H1 (cell line): ENCODE measurements around the gene NUP188. TPM values are rescaled to one million over a fixed set of nuclear protein-coding genes. Genes with fewer than 3 reads are reported as not detected.

Source experiments
- CTCF ChIA-PET: fragments of 300-600 bp; sonication (Branson Sonifier 250); formaldehyde crosslinking; loops from one replicate; lab custom pipeline; 2021; ENCODE audit not compliant: partially characterized antibody; lab: Charles Lee
- POLR2A ChIA-PET: fragments of 300-600 bp; sonication (Branson Sonifier 250); formaldehyde crosslinking; loops from one replicate; lab custom pipeline; 2021; ENCODE audit warnings: inconsistent platforms; ENCODE audit not compliant: partially characterized antibody; lab: Charles Lee
- DNase-seq, 2 experiments: peaks; one replicate each; pipeline versions ENCODE4 v3.0.0 to v3.0.0-alpha.2; 2010 to 2022; ENCODE audit warnings: low spot score in 2 of 2, low read depth in 1 of 2, mixed read lengths in 1 of 2
- FAIRE-seq: peaks from 2 replicates; lab custom pipeline; 2011; peaks lifted over from hg19 to GRCh38; lab: Jason Lieb, UNC
- H2AFZ ChIP-seq: 2 replicates; pipeline ENCODE4 v1.8.1; 2012; ENCODE audit warnings: low read length, inconsistent platforms
- H2AK5ac ChIP-seq: 2 replicates; pipeline ENCODE4 v1.6.1; 2013; ENCODE audit warnings: low read depth, low read length
- H2BK120ac ChIP-seq: replicated peaks from 2 replicates; pipeline ENCODE3; 2013; ENCODE audit warnings: low read depth, low read length, inconsistent platforms
- H2BK12ac ChIP-seq: 2 replicates; pipeline ENCODE4 v1.6.1; 2013; ENCODE audit warnings: low read depth, low read length
- H2BK15ac ChIP-seq: 2 replicates; pipeline ENCODE4 v1.6.1; 2013; ENCODE audit warnings: low read length
- H2BK20ac ChIP-seq: 2 replicates; pipeline ENCODE4 v1.6.1; 2013; ENCODE audit warnings: low read length
- H2BK5ac ChIP-seq: 2 replicates; pipeline ENCODE4 v1.6.1; 2013; ENCODE audit warnings: low read depth, low read length
- H3K14ac ChIP-seq: 2 replicates; pipeline ENCODE4 v1.6.1; 2013; ENCODE audit warnings: inconsistent platforms; ENCODE audit not compliant: insufficient read length
- H3K18ac ChIP-seq: 2 replicates; pipeline ENCODE4 v1.6.1; 2013; ENCODE audit warnings: low read length; ENCODE audit errors: extremely low read depth
- H3K23ac ChIP-seq: 2 replicates; pipeline ENCODE4 v1.6.1; 2013; ENCODE audit warnings: inconsistent platforms; ENCODE audit not compliant: insufficient read length
- H3K23me2 ChIP-seq: 2 replicates; pipeline ENCODE4 v1.6.1; 2013; ENCODE audit warnings: low read depth, low read length
- H3K27ac ChIP-seq: 2 replicates; pipeline ENCODE4 v1.6.1; 2011; ENCODE audit warnings: low read depth, low read length, inconsistent platforms
- H3K27me3 ChIP-seq, 4 experiments: replicated peaks in 1 of 4; 1 replicate in 1 of 4; 2 replicates in 3 of 4; pipeline versions ENCODE4 v1.6.1 to v1.8.1; 2011 to 2013; ENCODE audit warnings: low read length in 3 of 4, mild to moderate bottlenecking in 3 of 4, inconsistent platforms in 2 of 4, mixed read lengths in 2 of 4, moderate library complexity in 1 of 4; ENCODE audit not compliant: control insufficient read depth in 3 of 4, insufficient read depth in 3 of 4; ENCODE audit errors: extremely low read depth in 1 of 4
- H3K36me3 ChIP-seq, 4 experiments: 2 replicates each; pipeline versions ENCODE4 v1.6.1 to v1.8.1; 2011 to 2013; ENCODE audit warnings: mild to moderate bottlenecking in 4 of 4, low read length in 3 of 4, moderate library complexity in 2 of 4, control low read depth in 1 of 4, inconsistent platforms in 1 of 4; ENCODE audit not compliant: insufficient read depth in 4 of 4, control insufficient read depth in 2 of 4
- H3K4ac ChIP-seq: replicated peaks from 2 replicates; pipeline ENCODE3; 2013; ENCODE audit warnings: low read length, low read depth, mixed read lengths, inconsistent platforms; ENCODE audit not compliant: insufficient read length
- H3K4me1 ChIP-seq, 4 experiments: replicated peaks in 1 of 4; 1 replicate in 1 of 4; 2 replicates in 3 of 4; pipeline versions ENCODE4 v1.6.1 to v1.8.1; 2011 to 2013; ENCODE audit warnings: low read length in 3 of 4, inconsistent platforms in 2 of 4, mixed read lengths in 1 of 4; ENCODE audit not compliant: insufficient read depth in 4 of 4, control insufficient read depth in 3 of 4
- H3K4me2 ChIP-seq, 2 experiments: 2 replicates each; pipeline versions ENCODE4 v1.6.1 to v1.8.1; 2011 to 2013; ENCODE audit warnings: low read depth in 2 of 2, low read length in 2 of 2, control low read depth in 1 of 2, inconsistent platforms in 1 of 2, mild to moderate bottlenecking in 1 of 2; ENCODE audit not compliant: insufficient read depth in 1 of 2
- H3K4me3 ChIP-seq, 4 experiments: fragments of 200-600, 300-600 bp in 1 of 4; sonication (generic), shearing (Covaris generic), sonication (Bioruptor Twin) in 1 of 4; 2 replicates each; pipeline versions ENCODE4 v1.5.1 to v1.8.1; 2011 to 2016; ENCODE audit warnings: low read length in 4 of 4, low read depth in 3 of 4, control low read depth in 2 of 4, inconsistent platforms in 2 of 4, mild to moderate bottlenecking in 2 of 4, mixed read lengths in 1 of 4, moderate library complexity in 1 of 4; ENCODE audit not compliant: insufficient read depth in 2 of 4; ENCODE audit errors: extremely low read depth in 1 of 4
- H3K56ac ChIP-seq: replicated peaks from 2 replicates; pipeline ENCODE3; 2013; ENCODE audit warnings: low read depth, mild to moderate bottlenecking, mixed read lengths, low read length, inconsistent platforms; ENCODE audit not compliant: insufficient read length
- H3K79me1 ChIP-seq: 2 replicates; pipeline ENCODE4 v1.6.1; 2013; ENCODE audit warnings: low read depth, low read length, control low read depth
- H3K79me2 ChIP-seq, 2 experiments: 2 replicates each; pipeline versions ENCODE4 v1.6.1 to v1.8.1; 2012 to 2013; ENCODE audit warnings: low read length in 2 of 2, mild to moderate bottlenecking in 2 of 2, inconsistent platforms in 1 of 2; ENCODE audit not compliant: insufficient read depth in 2 of 2, control insufficient read depth in 1 of 2
- H3K9ac ChIP-seq, 4 experiments: replicated peaks in 1 of 4; 1 replicate in 1 of 4; 2 replicates in 3 of 4; pipeline versions ENCODE4 v1.6.1 to v1.8.1; 2011 to 2013; ENCODE audit warnings: low read depth in 3 of 4, low read length in 3 of 4, control low read depth in 2 of 4, mild to moderate bottlenecking in 2 of 4, moderate library complexity in 2 of 4, inconsistent platforms in 1 of 4; ENCODE audit errors: extremely low read depth in 1 of 4
- H3K9me3 ChIP-seq, 2 experiments: 2 replicates each; pipeline versions ENCODE4 v1.6.1 to v1.8.1; 2012 to 2013; ENCODE audit warnings: mild to moderate bottlenecking in 2 of 2, moderate library complexity in 2 of 2, control low read depth in 1 of 2, inconsistent platforms in 1 of 2, low read depth in 1 of 2, low read length in 1 of 2, mixed read lengths in 1 of 2; ENCODE audit not compliant: insufficient read depth in 2 of 2
- H4K20me1 ChIP-seq, 2 experiments: replicated peaks in 1 of 2; 2 replicates each; pipeline versions ENCODE3 to v1.8.1; 2011 to 2013; ENCODE audit warnings: inconsistent platforms in 2 of 2, low read length in 2 of 2, mild to moderate bottlenecking in 1 of 2; ENCODE audit not compliant: insufficient read depth in 2 of 2, control insufficient read depth in 1 of 2
- H4K5ac ChIP-seq: 2 replicates; pipeline ENCODE4 v1.6.1; 2013; ENCODE audit warnings: low read length, low read depth, mixed read lengths, inconsistent platforms; ENCODE audit not compliant: insufficient read length
- H4K8ac ChIP-seq: 2 replicates; pipeline ENCODE4 v1.8.0; 2013; ENCODE audit warnings: mild to moderate bottlenecking, moderate library complexity, low read length, inconsistent platforms; ENCODE audit not compliant: insufficient read depth; ENCODE audit errors: extremely low read depth
- H4K91ac ChIP-seq: replicated peaks from 2 replicates; pipeline ENCODE3; 2013; ENCODE audit warnings: low read length, mixed read lengths, inconsistent platforms; ENCODE audit not compliant: insufficient read length
- CHD1 ChIP-seq: IDR thresholded peaks from 2 replicates; pipeline ENCODE4 v1.6.1; 2012; ENCODE audit warnings: low read depth, low read length, improper control_type of control experiment
- EGR1 ChIP-seq: IDR thresholded peaks from 2 replicates; pipeline ENCODE4 v1.6.1; 2011; ENCODE audit warnings: low read depth, low read length, borderline replicate concordance
- KDM4A ChIP-seq: IDR thresholded peaks from one replicate; pipeline ENCODE4 v1.7.1; 2012; ENCODE audit warnings: low read depth, mild to moderate bottlenecking, moderate library complexity, low read length, inconsistent platforms; ENCODE audit not compliant: severe bottlenecking
- RAD21 ChIP-seq, 2 experiments: IDR thresholded peaks in 1 of 2; conservative IDR thresholded peaks in 1 of 2; 2 replicates each; pipeline ENCODE4 v1.6.1; 2011; ENCODE audit warnings: low read depth in 2 of 2, low read length in 2 of 2, improper control_type of control experiment in 1 of 2, inconsistent platforms in 1 of 2, mild to moderate bottlenecking in 1 of 2, moderate library complexity in 1 of 2
- RFX5 ChIP-seq: IDR thresholded peaks from 2 replicates; pipeline ENCODE4 v1.6.1; 2011; ENCODE audit warnings: low read depth, low read length, improper control_type of control experiment, borderline replicate concordance
- SP2 ChIP-seq: IDR thresholded peaks from 2 replicates; pipeline ENCODE4 v1.6.1; 2012; ENCODE audit warnings: mild to moderate bottlenecking, low read length, inconsistent platforms
- SP4 ChIP-seq: IDR thresholded peaks from 2 replicates; pipeline ENCODE4 v1.6.1; 2012; ENCODE audit warnings: low read length, inconsistent platforms
- SRF ChIP-seq: IDR thresholded peaks from 2 replicates; pipeline ENCODE4 v1.6.1; 2011; ENCODE audit warnings: mild to moderate bottlenecking, low read depth, low read length, moderate library complexity
- SUZ12 ChIP-seq: fragments of 200-600 bp; sonication (generic); IDR thresholded peaks from 2 replicates; pipeline ENCODE4 v1.6.1; 2012; ENCODE audit warnings: mild to moderate bottlenecking, inconsistent platforms, low read length, moderate library complexity, mixed read lengths
- TAF1 ChIP-seq: IDR thresholded peaks from 2 replicates; pipeline ENCODE4 v1.6.1; 2011; ENCODE audit warnings: mild to moderate bottlenecking, low read depth, low read length
- TBP ChIP-seq: IDR thresholded peaks from 2 replicates; pipeline ENCODE4 v1.6.1; 2011; ENCODE audit warnings: low read depth, low read length, improper control_type of control experiment
- TEAD4 ChIP-seq: IDR thresholded peaks from 2 replicates; pipeline ENCODE4 v1.6.1; 2012; ENCODE audit warnings: low read depth, low read length, inconsistent platforms, mixed read lengths
- WGBS, 2 experiments: shearing (Covaris generic) in 1 of 2; methylation state at CpG; one replicate each; pipeline versions ENCODE4 v1.1.6 to v1.1.7; 2013 to 2015; ENCODE audit warnings: low lambda C conversion rate in 2 of 2, mixed read lengths in 2 of 2, inconsistent platforms in 1 of 2, low coverage in 1 of 2, missing lambda C conversion rate in 1 of 2; ENCODE audit not compliant: insufficient replicate concordance in 2 of 2, insufficient coverage in 1 of 2, insufficient read length in 1 of 2; ENCODE audit errors: extremely low coverage in 1 of 2, missing lambda C conversion rate in 1 of 2; 5-methylcytosine and 5-hydroxymethylcytosine counted together
- polyA plus RNA-seq, 7 experiments: library from polyadenylated mRNA; depleted of rRNA in 3 of 7; stranded (reverse) in 5 of 7; unstranded in 2 of 7; fragments of >200 nt in 5 of 7; fragments of 200-250 nt in 2 of 7; gene quantifications; 1 replicate in 5 of 7; 2 replicates in 1 of 7; 4 replicates in 1 of 7; pipeline versions ENCODE4 v1.2.1 to v1.2.3, GENCODE V29; 2011 to 2013; ENCODE audit warnings: missing spikeins in 2 of 7, mixed read lengths in 2 of 7
- total RNA-seq: library from RNA; stranded (reverse); fragmentation: NEBNext Ultra II Directional; extraction: Animal tissue kit (Norgen Biotek cat#: 25700); gene quantifications from 2 replicates; pipeline ENCODE4 v1.2.1, GENCODE V29; 2021

NUP188 gene
- total and polyA plus RNA-seq, 2 of the 8 experiments (the other 6 are each of a cell fraction or from before 2014, with no cell fraction given): 90.1 to 111 TPM

DNA sequence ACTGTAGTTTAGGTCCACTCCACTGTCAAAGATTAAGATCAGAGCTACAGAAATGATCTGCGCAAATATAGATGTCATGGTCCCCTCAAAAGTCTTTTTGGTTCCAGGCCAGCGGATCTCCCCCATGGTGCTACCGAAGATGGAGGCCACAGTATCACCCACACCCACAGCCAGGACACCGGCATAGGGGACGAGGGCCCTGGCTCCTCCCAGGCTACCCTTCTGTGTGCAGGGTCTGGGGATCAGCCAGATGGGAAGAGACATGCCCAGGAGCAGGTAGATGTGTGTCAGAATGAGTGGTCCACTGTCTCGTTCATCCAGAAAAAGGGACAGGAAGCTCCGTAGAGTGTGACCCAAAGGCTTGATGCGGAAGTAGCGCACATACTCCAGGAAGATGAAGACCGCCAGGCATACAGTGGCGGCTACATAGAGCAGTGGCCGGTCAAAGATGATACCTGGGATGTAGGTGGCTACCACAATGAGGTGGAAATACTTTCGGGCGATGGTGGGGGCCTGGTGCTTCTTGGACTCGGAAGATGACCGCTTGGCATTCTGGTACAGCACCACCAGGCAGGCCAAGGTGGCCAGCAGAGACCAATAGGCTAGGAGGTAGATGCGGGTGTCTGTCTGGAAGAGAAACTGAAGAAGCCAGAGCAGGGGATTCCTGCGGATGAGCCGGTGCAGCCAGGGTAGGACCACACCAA lies 1.5 kb upstream of the NUP188 start:
- H3K56ac ChIP-seq: no peak overlapping the region
- H3K79me2 ChIP-seq: peaks cover 0 to 17% of the 10 kb centered on the region in 2 experiments; a peak in 1 of 4 replicates
- H4K8ac ChIP-seq: no peak overlapping the region
- H2BK12ac ChIP-seq: no peak overlapping the region
- POLR2A ChIA-PET: interaction anchor here (0.7 to 1.5 kb wide), 5 partner anchors 28 to 681 kb away, joined by 3 read pairs; no protein-coding TSS in a partner anchor
- WGBS, 2 experiments: 96% methylated on average over 19 of the region's 19 CpGs; no CpG with 5 or more reads in 1 of the 2 experiments
- no peak overlapping the region for H2BK15ac ChIP-seq
- no peak overlapping the region for H2BK120ac ChIP-seq
- no peak overlapping the region for H3K9ac ChIP-seq
- peak overlapping the region; percentile 87 to 92 for H3K4me2 ChIP-seq
- H3K9me3 ChIP-seq: no peaks in the 10 kb centered on the region
- no peak overlapping the region for H3K14ac ChIP-seq
- H2AFZ ChIP-seq: no peak overlapping the region
- DNase-seq: no peak
- FAIRE-seq: no peak
- H4K20me1 ChIP-seq: peaks cover 0 to 1% of the 10 kb centered on the region in 2 experiments
- peak overlapping the region in 1 of 4 experiments; percentile 96; a peak in 1 of 8 replicates for H3K4me3 ChIP-seq
- H4K91ac ChIP-seq: no peak overlapping the region
- no peak overlapping the region for H3K4ac ChIP-seq
- H3K18ac ChIP-seq: no peak overlapping the region
- H3K23me2 ChIP-seq: peaks cover 13% of the 10 kb centered on the region
- H3K27ac ChIP-seq: no peak overlapping the region
- H4K5ac ChIP-seq: no peak overlapping the region
- no peak overlapping the region for H2BK20ac ChIP-seq
- H2BK5ac ChIP-seq: no peak overlapping the region; the same call in 1 of the 2 replicates
- peaks cover 0 to 17% (median 6%) of the 10 kb centered on the region in 4 experiments; a peak in 5 of 8 replicates for H3K36me3 ChIP-seq
- H3K79me1 ChIP-seq: peaks cover 10% of the 10 kb centered on the region
- peaks cover 0 to 9% (median 6%) of the 10 kb centered on the region in 4 experiments; a peak in 3 of 7 replicates for H3K4me1 ChIP-seq
- H2AK5ac ChIP-seq: 0 out of 2 replicates have a peak overlapping the region, but pooled peaks have one; percentile 86
- CTCF ChIA-PET: interaction anchor here (0.6 to 1.0 kb wide), 3 partner anchors 61 to 116 kb away, joined by 3 read pairs; partner anchors contain the start of gene SPOUT1
- H3K23ac ChIP-seq: no peak overlapping the region
- no peaks in the 10 kb centered on the region for H3K27me3 ChIP-seq
- no peak for TF ChIP-seq SUZ12
- TF ChIP-seq SP4: no peak
- no peak for TF ChIP-seq SRF
- TF ChIP-seq TEAD4: no peak
- no peak for TF ChIP-seq RAD21 (IDR thresholded peaks at IDR 0.05 in 1 of 2, conservative IDR thresholded peaks at IDR 0.05 in 1 of 2; ENCODE audit: low read depth in 2 of 2, low read length in 2 of 2)
- TF ChIP-seq CHD1: no peak
- TF ChIP-seq TAF1: no peak
- TF ChIP-seq EGR1: no peak
- no peak for TF ChIP-seq SP2
- TF ChIP-seq TBP: no peak
- TF ChIP-seq RFX5: no peak
- TF ChIP-seq KDM4A: no peak
